HCT116 (cell line): ENCODE measurements around the gene SMC6. TPM values are rescaled to one million over a fixed set of nuclear protein-coding genes. Genes with fewer than 3 reads are reported as not detected.
A peak's percentile ranks its signal among the peaks of the same experiment; 100 is the strongest.

ENCODE experiments used
- ATAC-seq: fragments of 200-7000 bp; cut with Tn5 transposase; 2 replicates; pipeline ENCODE4 v1.9.1; 2020; ENCODE audit warnings: mild to moderate bottlenecking, moderate library complexity
- BruUV-seq: library from RNA; stranded (reverse); fragments of 400-500 nt; replicated peaks from 2 replicates; lab custom pipeline; 2021; lab: Mats Ljungman, UMichigan
- CTCF ChIA-PET: fragments of 300-600 bp; sonication (Branson Sonifier 250); formaldehyde crosslinking; loops from one replicate; lab custom pipeline; 2021; ENCODE audit warnings: antibody characterized with exemption; lab: Charles Lee
- POLR2A ChIA-PET: fragments of 300-600, 350-600 bp; sonication (Branson Sonifier 250); formaldehyde crosslinking; loops from one replicate; lab custom pipeline; 2021; ENCODE audit warnings: antibody characterized with exemption; lab: Charles Lee
- RAD21 ChIA-PET, 2 experiments: fragments of 300-600 bp; sonication (Branson Sonifier 250); formaldehyde crosslinking; loops; one replicate each; lab custom pipeline; 2023; ENCODE audit warnings: low total read pairs in 2 of 2; ENCODE audit not compliant: uncharacterized antibody in 2 of 2, unreplicated experiment in 2 of 2, low non-redundant PET in 1 of 2; lab: Charles Lee
- DNase-seq: peaks from one replicate; pipeline ENCODE4 v3.0.0-alpha.2; 2010; ENCODE audit warnings: low read depth, low spot score
- H2AFZ ChIP-seq: fragments of 200-600 bp; shearing (Covaris generic), sonication (generic); 2 replicates; pipeline ENCODE4 v1.6.1; 2017; ENCODE audit warnings: low read depth, mixed run types, mixed read lengths, antibody characterized with exemption, low read length; ENCODE audit not compliant: poor library complexity, severe bottlenecking
- H3K27ac ChIP-seq: 2 replicates; pipeline ENCODE4 v1.5.1; 2012; ENCODE audit warnings: low read depth, low read length
- H3K27me3 ChIP-seq: fragments of 200-600 bp; sonication (generic); 2 replicates; pipeline ENCODE4 v1.6.1; 2016; ENCODE audit warnings: mixed run types, low read length, mixed read lengths; ENCODE audit not compliant: insufficient read depth
- H3K36me3 ChIP-seq, 2 experiments: fragments of 200-500 bp in 1 of 2; fragments of 200-600 bp in 1 of 2; sonication (Bioruptor generic) in 1 of 2; sonication (generic) in 1 of 2; 2 replicates each; pipeline versions ENCODE4 v1.5.1 to v1.6.1; 2014 to 2016; ENCODE audit warnings: low read length in 2 of 2, inconsistent platforms in 1 of 2, mixed read lengths in 1 of 2, mixed run types in 1 of 2; ENCODE audit not compliant: insufficient read depth in 2 of 2, control insufficient read depth in 1 of 2
- H3K4me1 ChIP-seq, 2 experiments: fragments of 200-600 bp in 1 of 2; sonication (generic) in 1 of 2; 2 replicates each; pipeline versions ENCODE4 v1.5.1 to v1.6.1; 2012 to 2017; ENCODE audit warnings: low read length in 2 of 2, inconsistent platforms in 1 of 2, mild to moderate bottlenecking in 1 of 2, mixed read lengths in 1 of 2, mixed run types in 1 of 2, moderate library complexity in 1 of 2; ENCODE audit not compliant: insufficient read depth in 2 of 2, control insufficient read depth in 1 of 2
- H3K4me2 ChIP-seq: fragments of 200-600 bp; sonication (generic); 2 replicates; pipeline ENCODE4 v1.6.1; 2017; ENCODE audit warnings: mixed run types, low read length, mixed read lengths
- H3K4me3 ChIP-seq, 2 experiments: fragments of 200-600 bp in 1 of 2; sonication (generic) in 1 of 2; replicated peaks in 1 of 2; 2 replicates each; pipeline ENCODE4 v1.5.1; 2011 to 2016; ENCODE audit warnings: low read length in 2 of 2, control low read depth in 1 of 2, low read depth in 1 of 2, mild to moderate bottlenecking in 1 of 2, mixed read lengths in 1 of 2, mixed run types in 1 of 2
- H3K79me2 ChIP-seq: fragments of 200-600 bp; sonication (generic); 2 replicates; pipeline ENCODE4 v1.6.1; 2017; ENCODE audit warnings: mild to moderate bottlenecking, mixed run types, low read length, moderate library complexity, mixed read lengths; ENCODE audit not compliant: insufficient read depth
- H3K9ac ChIP-seq: fragments of 200-600 bp; sonication (generic); 2 replicates; pipeline ENCODE4 v1.6.1; 2016; ENCODE audit warnings: low read length, mixed read lengths
- H3K9me2 ChIP-seq: fragments of 200-600 bp; sonication (generic), shearing (Covaris generic); 2 replicates; pipeline ENCODE4 v1.6.1; 2017; ENCODE audit warnings: mixed run types, mild to moderate bottlenecking, moderate library complexity; ENCODE audit not compliant: insufficient read depth
- H3K9me3 ChIP-seq, 2 experiments: fragments of 200-500 bp in 1 of 2; fragments of 200-600 bp in 1 of 2; sonication (Bioruptor generic) in 1 of 2; sonication (generic) in 1 of 2; 2 replicates each; pipeline ENCODE4 v1.6.1; 2014 to 2017; ENCODE audit warnings: low read length in 2 of 2, mixed read lengths in 2 of 2, inconsistent platforms in 1 of 2, low read depth in 1 of 2, mild to moderate bottlenecking in 1 of 2, mixed run types in 1 of 2, moderate library complexity in 1 of 2; ENCODE audit not compliant: control insufficient read depth in 1 of 2, insufficient read depth in 1 of 2
- H4K20me1 ChIP-seq: fragments of 200-600 bp; sonication (generic), shearing (Covaris generic); 2 replicates; pipeline ENCODE4 v1.6.1; 2017; ENCODE audit warnings: mixed run types, mild to moderate bottlenecking, moderate library complexity; ENCODE audit not compliant: insufficient read depth
- ATF3 ChIP-seq: IDR thresholded peaks from 2 replicates; pipeline ENCODE4 v1.6.1; 2012
- CBX3 ChIP-seq: IDR thresholded peaks from 2 replicates; pipeline ENCODE4 v1.6.1; 2012; ENCODE audit warnings: low read depth
- CEBPB ChIP-seq: IDR thresholded peaks from 2 replicates; pipeline ENCODE4 v1.6.1; 2012; ENCODE audit warnings: low read depth
- EGR1 ChIP-seq: IDR thresholded peaks from 2 replicates; pipeline ENCODE4 v1.6.1; 2012; ENCODE audit warnings: low read depth
- ELF1 ChIP-seq: IDR thresholded peaks from 2 replicates; pipeline ENCODE4 v1.6.1; 2012; ENCODE audit warnings: low read depth, borderline replicate concordance
- EZH2 ChIP-seq: fragments of 200-600 bp; sonication (generic); IDR thresholded peaks from 2 replicates; pipeline ENCODE4 v1.6.1; 2017; ENCODE audit warnings: antibody characterized with exemption, mixed run types
- EZH2phosphoT487 ChIP-seq: fragments of 200-600 bp; IDR thresholded peaks from 2 replicates; pipeline ENCODE4 v1.6.1; 2018; ENCODE audit warnings: antibody characterized with exemption, borderline replicate concordance
- FOSL1 ChIP-seq: IDR thresholded peaks from 2 replicates; pipeline ENCODE4 v1.6.1; 2012; ENCODE audit warnings: low read depth
- JUND ChIP-seq: IDR thresholded peaks from 2 replicates; pipeline ENCODE4 v1.6.1; 2012
- MAX ChIP-seq: IDR thresholded peaks from 2 replicates; pipeline ENCODE4 v1.6.1; 2012
- POLR2A ChIP-seq: IDR thresholded peaks from 2 replicates; pipeline ENCODE4 v1.7.0; 2011; ENCODE audit warnings: borderline replicate concordance; ENCODE audit not compliant: insufficient read depth, insufficient read length; ENCODE audit errors: extremely low read depth
- POLR2AphosphoS5 ChIP-seq: IDR thresholded peaks from 2 replicates; pipeline ENCODE4 v1.6.1; 2011; ENCODE audit warnings: mild to moderate bottlenecking, low read depth, low read length, moderate library complexity
- RAD21 ChIP-seq: IDR thresholded peaks from 2 replicates; pipeline ENCODE4 v1.6.1; 2012; ENCODE audit warnings: low read depth, mild to moderate bottlenecking
- SIN3A ChIP-seq: IDR thresholded peaks from 2 replicates; pipeline ENCODE4 v1.6.1; 2012; ENCODE audit warnings: low read depth
- SP1 ChIP-seq: IDR thresholded peaks from 2 replicates; pipeline ENCODE4 v1.6.1; 2012; ENCODE audit warnings: low read depth
- SRF ChIP-seq: IDR thresholded peaks from 2 replicates; pipeline ENCODE4 v1.6.1; 2012; ENCODE audit warnings: low read depth
- TCF7L2 ChIP-seq: IDR thresholded peaks from 2 replicates; pipeline ENCODE4 v1.7.0; 2011; ENCODE audit warnings: borderline replicate concordance, inconsistent platforms; ENCODE audit not compliant: insufficient read depth, insufficient read length; ENCODE audit errors: extremely low read depth
- YY1 ChIP-seq: IDR thresholded peaks from 2 replicates; pipeline ENCODE4 v1.6.1; 2011; ENCODE audit warnings: low read length, low read depth, moderate library complexity, mild to moderate bottlenecking; ENCODE audit not compliant: insufficient replicate concordance; ENCODE audit errors: extremely low read depth
- ZBTB33 ChIP-seq: IDR thresholded peaks from 2 replicates; pipeline ENCODE4 v1.6.1; 2011; ENCODE audit warnings: mild to moderate bottlenecking, low read length, moderate library complexity; ENCODE audit not compliant: insufficient replicate concordance; ENCODE audit errors: extremely low read depth
- ZFX ChIP-seq: fragments of 450-650 bp; IDR thresholded peaks from 2 replicates; pipeline ENCODE4 v1.6.1; 2017
- ZNF274 ChIP-seq: fragments of 200-500 bp; sonication (Bioruptor generic); IDR thresholded peaks from 2 replicates; pipeline ENCODE4 v1.6.1; 2014; ENCODE audit warnings: mild to moderate bottlenecking, low read depth, low read length, inconsistent platforms
- intact Hi-C: fragments of 100-400 bp; cut with micrococcal nuclease; formaldehyde crosslinking; loops from 2 replicates; pipeline ENCODE4 v1.10.0; 2022
- total RNA-seq: library from RNA; stranded (reverse); gene quantifications from one replicate; pipeline ENCODE4 v1.2.1, GENCODE V29; 2021; ENCODE audit not compliant: unreplicated experiment
- TF ChIP-seq, protein P1 (sequence below), 3 experiments: fragments of 200-600 bp in 1 of 3; sonication (generic) in 1 of 3; IDR thresholded peaks in 2 of 3; conservative IDR thresholded peaks in 1 of 3; 2 replicates each; pipeline ENCODE4 v1.5.1; 2012 to 2017; ENCODE audit warnings: low read depth in 2 of 3, low read length in 2 of 3, antibody characterized with exemption in 1 of 3, borderline replicate concordance in 1 of 3, control low read depth in 1 of 3, mild to moderate bottlenecking in 1 of 3, mixed read lengths in 1 of 3, mixed run types in 1 of 3, moderate library complexity in 1 of 3; ENCODE audit not compliant: insufficient read depth in 1 of 3

The SMC6 gene
- total RNA-seq, 1 experiment from 2014 or later: 26.4 TPM

GRCh38 chr2:17615728-17616351 is 137.8 kb downstream of the SMC6 start:
- CTCF ChIA-PET: interaction anchor here (1.5 kb wide), 1 partner anchor 55 kb away, joined by 3 read pairs; no protein-coding TSS in a partner anchor
- no peak overlapping the region for H2AFZ ChIP-seq
- TF ChIP-seq EGR1 (peak; percentile 61), POLR2A (no peak), SP1 (peak; percentile 96), FOSL1 (peak; percentile 87), ZBTB33 (no peak), RAD21 (no peak), POLR2AphosphoS5 (peak; percentile 59; the same call in 1 of the 2 replicates), ZNF274 (no peak), TCF7L2 (no peak), JUND (peak; percentile 88), ZFX (no peak), CEBPB (peak; percentile 45; the same call in 1 of the 2 replicates), ATF3 (no peak), CBX3 (no peak; the same call in 1 of the 2 replicates), SRF (peak; percentile 37; the same call in 1 of the 2 replicates), YY1 (no peak), SIN3A (peak; percentile 26; the same call in 1 of the 2 replicates), ELF1 (peak; percentile 14; the same call in 1 of the 2 replicates), EZH2phosphoT487 (no peak), EZH2 (no peak), MAX (peak; percentile 62)
- TF ChIP-seq, protein P1, sequence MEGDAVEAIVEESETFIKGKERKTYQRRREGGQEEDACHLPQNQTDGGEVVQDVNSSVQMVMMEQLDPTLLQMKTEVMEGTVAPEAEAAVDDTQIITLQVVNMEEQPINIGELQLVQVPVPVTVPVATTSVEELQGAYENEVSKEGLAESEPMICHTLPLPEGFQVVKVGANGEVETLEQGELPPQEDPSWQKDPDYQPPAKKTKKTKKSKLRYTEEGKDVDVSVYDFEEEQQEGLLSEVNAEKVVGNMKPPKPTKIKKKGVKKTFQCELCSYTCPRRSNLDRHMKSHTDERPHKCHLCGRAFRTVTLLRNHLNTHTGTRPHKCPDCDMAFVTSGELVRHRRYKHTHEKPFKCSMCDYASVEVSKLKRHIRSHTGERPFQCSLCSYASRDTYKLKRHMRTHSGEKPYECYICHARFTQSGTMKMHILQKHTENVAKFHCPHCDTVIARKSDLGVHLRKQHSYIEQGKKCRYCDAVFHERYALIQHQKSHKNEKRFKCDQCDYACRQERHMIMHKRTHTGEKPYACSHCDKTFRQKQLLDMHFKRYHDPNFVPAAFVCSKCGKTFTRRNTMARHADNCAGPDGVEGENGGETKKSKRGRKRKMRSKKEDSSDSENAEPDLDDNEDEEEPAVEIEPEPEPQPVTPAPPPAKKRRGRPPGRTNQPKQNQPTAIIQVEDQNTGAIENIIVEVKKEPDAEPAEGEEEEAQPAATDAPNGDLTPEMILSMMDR (IDR thresholded peaks at IDR 0.05 in 2 of 3, conservative IDR thresholded peaks at IDR 0.05 in 1 of 3; ENCODE audit: borderline replicate concordance in 1 of 3, insufficient read depth in 1 of 3, low read depth in 2 of 3, low read length in 2 of 3): no peak

More at GRCh38 chr2:17615728-17616351, 137.8 kb downstream of the SMC6 start:
- intact Hi-C loops: no loop called here
- H3K4me3 ChIP-seq: 0 out of 4 replicates have a peak overlapping the region, but pooled peaks of 1 of the 2 experiments have one; percentile 3
- RAD21 ChIA-PET: no interaction called here
- DNase-seq (peak; percentile 86), ATAC-seq (peak; percentile 79)
- H3K9ac ChIP-seq: peak overlapping the region; percentile 3
- no peaks in the 10 kb centered on the region for H3K79me2 ChIP-seq
- H3K9me3 ChIP-seq: no peaks in the 10 kb centered on the region
- no peaks in the 10 kb centered on the region for H3K9me2 ChIP-seq
- H3K27ac ChIP-seq: peak overlapping the region; percentile 24
- peak overlapping the region; percentile 55 for H3K4me2 ChIP-seq
- H3K27me3 ChIP-seq: no peaks in the 10 kb centered on the region
- peaks cover 0 to 50% of the 10 kb centered on the region in 2 experiments; a peak in 2 of 4 replicates for H3K4me1 ChIP-seq
- no peaks in the 10 kb centered on the region for H4K20me1 ChIP-seq
- no TSS peak for BruUV-seq
- H3K36me3 ChIP-seq: no peaks in the 10 kb centered on the region
- POLR2A ChIA-PET: no interaction called here
